ENCODE results near the gene TRIM61.
"Not testable (repeated sequence)": the region's sequence is repeated elsewhere in the genome, so short reads cannot be mapped to it uniquely, and the experiment has no call there.

Gene TRIM61

DNA sequence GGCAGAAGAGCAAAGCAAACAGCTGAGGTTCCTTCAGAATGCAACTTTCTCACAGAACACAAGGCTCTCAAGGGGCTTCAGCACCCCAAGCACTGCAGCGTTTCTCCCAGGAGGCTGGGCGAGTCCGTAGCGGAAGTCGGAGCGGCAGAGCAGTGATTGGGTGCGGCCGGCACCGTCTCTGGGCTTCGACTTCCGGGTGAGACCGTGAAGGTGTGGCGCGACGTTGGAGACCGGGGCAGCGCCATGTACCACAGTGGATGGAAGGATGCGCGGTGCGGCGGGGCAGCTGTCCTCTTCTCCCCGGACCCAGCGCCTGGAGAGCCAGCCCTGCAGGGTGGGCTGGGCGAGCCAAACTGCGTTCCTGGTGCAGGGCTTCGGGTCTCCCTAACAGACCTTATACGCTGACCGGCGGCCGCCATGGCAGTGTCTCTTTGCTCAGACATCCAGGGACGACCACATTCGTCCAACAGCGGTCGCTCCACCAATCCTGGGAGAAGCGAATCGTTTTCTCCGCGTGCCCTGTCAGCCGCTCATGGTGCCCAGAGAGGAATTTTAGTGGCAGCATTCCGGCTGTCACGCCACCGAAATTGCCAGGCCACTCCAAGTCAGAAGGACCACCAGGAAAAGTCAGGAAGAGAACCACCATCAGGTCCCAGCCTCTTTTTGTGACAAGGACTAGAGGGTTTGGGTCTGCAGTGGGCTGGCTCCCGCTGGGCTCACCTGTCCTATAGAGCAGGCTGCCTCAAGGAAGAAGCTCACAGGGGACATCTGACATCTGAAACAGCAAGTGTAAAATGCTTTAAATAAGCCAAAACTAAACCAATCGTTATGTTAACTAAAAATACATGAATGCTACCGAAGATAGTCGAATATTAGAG lies 20.5 kb downstream of the TRIM61 start:
- DNase-seq: no peak

DNA sequence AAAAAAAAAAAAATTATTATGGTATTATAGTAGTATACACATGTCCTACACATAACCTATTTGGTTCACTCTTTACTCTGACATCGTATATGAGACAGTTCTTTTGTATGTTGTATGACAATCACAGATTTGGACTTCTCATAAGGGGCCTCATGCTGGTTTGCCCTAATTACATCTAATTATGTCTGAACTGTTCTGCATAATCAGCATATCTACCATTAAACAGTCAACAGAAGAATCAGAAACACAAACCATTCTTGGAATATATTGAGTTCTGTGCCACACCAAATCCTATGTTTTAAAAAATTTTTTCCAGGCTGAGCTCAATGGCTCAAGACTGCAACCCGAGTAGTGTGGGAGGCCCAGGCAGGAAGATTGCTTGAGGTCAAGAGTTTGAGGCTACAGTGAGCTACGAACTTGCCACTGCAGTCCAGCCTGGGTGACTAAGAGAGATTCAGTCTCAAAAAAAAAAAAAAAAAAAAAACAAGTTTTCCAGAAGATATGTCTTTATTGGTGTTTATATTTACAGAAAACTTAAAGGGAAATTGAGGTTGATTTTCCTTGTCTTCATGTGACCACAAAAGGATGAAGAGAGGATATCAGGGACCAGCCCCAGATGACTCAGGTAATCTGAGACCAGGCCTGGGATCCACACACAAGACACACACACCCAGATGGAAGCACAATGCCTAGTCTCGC lies 22.2 kb downstream of the TRIM61 start:
- no peak for DNase-seq

DNA sequence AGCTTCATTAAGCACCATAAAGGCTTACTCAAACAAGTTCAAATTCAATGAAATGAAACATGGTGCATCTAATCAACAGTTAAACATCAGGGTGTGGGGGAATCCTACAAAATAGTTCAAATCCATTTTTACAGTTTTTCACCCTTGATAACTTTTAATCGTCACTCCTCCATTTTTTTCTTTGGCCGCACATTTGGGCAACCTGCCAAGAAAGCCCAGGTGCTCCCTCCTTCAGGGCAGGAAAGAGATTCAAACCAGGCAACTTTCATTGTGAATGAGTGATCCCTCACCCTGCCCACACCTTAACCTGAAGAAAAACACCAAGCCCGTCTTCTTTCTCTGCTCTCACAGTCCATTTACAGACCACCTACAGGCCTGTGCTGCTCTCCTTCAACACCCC lies 24.9 kb downstream of the TRIM61 start:
- no peak for DNase-seq

DNA sequence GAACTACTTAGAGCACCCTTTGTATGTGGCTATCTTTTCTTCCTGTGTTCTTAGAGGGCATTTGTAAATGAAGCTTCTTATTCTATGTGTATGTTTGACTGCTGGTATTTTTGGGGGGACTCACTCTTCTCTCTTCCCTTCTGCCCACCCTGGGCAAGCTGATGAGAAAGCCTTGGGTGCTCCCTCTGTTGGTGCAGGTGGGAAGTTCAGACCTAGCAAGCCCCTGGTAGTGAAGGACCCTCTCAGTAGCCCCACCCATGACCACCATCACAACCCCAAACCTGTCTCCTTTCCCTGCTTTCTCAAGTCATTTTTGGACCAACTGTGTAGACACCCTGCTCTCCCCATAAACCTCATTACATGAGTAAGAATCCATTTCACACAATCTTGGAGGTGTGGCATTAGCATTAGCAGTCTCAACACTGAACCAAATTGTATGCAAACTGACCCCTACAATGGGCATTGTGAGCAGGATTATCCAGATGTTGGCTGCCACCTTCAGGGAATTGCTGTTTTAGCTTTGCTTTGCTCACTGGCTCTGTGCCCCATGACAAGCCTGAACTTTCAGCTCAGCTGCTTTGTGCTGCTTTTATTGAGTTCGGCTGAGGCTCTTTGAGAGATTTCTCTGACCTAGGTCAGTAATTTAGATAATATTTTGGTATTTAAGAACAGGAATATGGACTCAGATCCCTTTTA lies 27.9 kb downstream of the TRIM61 start:
- DNase-seq: no peak

DNA sequence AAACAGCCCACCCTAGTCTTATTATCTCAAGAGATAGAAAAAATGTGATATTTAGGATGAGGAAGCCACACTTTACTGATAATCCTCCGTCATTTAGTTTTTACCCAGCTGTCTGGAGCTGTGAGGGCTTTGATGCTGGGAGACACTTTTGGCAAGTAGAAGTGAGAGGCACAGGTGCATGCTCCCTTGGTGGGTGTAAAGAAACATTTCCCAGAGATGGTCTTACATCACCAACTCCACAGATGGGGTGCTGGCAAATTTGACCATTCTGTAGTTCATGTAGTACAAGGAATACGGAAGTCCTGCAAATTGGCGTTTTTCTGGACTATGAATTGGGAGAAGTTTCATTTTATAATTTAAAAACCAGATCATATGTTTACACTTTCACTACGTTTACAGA lies 28.5 kb downstream of the TRIM61 start:
- no peak for DNase-seq

DNA sequence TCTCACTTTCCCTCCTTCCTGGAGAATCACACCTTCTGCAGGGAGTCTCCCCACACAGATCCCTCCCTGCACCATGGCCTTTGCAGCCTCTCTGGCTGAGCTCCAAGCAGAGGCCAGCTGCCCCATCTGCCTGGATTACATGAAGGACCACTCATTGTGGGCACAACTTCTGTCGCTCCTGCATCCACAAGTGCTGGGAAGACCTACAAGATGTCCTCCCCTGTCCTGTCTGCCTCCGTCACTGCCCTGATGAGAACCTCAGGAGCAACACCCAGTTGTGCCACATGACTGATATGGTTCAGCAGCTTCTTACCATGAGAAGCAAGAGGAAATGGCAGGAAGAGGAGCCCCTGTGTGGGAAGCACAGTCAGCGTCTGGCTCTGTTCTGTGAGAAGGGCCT lies 29.5 kb downstream of the TRIM61 start:
- DNase-seq: not testable (repeated sequence)

DNA sequence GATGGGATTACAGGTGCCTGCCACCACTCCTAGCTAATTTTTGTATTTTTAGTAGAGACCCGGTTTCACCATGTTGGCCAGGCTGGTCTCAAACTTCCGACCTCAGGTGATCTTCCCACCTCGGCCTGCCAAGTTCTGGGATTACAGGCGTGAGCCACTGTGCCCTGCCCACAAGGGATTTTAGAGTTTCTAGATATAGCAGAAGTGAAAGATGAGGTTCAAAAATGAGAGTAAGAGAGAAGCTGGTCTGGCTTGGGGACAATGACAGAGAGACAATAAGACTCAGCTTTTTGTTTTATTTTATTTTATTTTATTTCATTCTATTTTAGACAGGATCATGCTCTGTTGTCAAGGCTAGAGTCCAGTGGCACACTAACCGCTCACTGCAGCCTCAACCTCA lies 30.6 kb downstream of the TRIM61 start:
- no peak for DNase-seq

DNA sequence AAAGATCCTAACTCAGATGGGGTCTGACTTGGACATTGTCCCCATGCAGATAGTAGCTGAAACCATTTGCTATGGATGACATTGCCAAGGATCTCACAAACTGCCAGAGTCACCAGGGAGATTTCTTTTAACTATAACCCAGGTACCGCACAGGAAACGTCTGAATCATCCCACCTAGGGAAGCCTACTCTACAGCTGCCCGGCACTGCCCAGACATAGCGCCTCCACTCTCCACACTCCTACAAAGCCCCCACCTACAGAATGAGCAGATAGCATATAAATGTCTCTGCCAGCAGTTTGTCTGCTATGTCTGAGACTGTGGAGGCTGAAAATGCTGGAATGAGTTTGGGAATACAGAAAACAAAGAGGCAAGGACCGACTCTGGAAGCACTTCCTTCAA lies 32.3 kb downstream of the TRIM61 start:
- DNase-seq: no peak

DNA sequence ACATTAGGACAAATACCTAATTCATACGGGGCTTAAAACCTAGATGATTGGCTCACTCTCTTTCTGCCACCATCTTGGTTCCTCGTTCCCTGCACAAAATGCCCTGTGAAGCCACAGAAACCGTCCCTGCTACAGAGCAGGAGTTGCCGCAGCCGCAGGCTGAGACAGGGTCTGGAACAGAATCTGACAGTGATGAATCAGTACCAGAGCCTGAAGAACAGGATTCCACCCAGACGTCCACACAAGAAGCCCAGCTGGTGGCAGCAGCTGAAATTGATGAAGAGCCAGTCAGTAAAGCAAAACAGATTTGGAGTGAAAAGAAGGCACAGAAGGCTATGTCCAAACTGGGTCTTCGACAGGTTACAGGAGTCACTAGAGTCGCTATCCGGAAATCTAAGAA lies 34.3 kb downstream of the TRIM61 start:
- no peak for DNase-seq

DNA sequence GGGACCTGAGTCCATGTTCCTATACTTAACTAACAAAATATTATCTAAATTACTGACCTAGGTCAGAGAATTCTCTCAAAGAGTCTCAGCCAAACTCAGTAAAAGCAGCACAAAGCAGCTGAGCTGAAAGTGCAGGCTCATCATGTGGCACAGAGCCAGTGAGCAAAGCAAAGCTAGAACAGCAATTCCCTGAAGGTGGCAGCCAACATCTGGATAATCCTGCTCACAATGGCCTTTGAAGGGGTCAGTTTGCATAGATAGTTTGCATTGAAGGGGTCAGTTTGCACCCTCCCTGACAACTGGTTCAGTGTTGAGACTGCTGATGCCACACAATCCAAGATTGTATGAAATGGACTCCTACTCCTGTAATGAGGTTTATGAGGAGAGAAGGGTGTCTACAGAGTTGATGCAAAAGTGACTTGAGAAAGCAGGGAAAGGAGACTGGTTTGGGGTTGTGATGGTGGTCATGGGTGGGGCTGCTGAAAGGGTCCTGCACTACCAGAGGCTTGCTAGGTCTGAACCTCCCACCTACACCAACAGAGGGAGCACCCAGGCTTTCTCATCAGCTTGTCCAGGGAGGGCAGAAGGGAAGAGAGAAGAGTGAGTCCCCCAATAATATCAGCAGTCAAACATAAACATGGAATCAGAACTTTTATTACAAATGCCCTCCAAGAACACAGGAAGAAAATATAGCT lies 39.7 kb downstream of the TRIM61 start:
- no peak for DNase-seq

DNA sequence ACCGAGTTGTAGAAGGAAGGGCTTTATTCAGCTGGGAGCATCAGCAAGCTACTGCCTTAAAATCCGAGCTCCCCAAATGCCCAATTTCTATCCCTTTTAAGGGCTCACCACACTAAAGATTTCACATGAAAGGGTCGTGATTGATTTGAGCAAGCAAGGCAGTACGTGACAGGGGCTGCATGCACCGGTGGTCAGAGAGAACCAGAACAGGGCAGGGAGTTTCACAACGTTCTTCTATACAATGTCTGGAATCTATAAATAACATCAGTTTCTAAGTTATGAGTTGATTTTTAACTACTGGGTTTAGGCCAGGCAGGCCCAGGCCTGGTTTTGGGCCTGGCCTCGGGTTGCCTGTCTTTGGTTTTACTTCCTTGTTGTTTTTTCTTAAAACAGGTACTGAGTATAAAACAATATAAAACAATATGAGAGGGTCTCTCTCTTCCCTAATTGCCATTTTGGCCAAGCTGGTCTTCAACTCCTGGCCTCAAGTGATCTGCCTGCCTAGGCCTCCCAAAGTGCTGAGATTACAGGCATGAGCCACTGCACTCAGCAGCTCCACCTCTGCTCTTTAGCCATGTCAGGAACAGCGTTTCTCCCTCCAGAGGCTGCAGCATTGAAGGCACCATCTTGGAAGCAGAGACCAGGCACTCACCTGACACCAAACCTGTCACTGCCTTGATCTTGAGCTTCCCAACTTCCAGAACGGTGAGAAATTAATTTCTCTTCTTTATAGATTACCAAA lies 41.4 kb downstream of the TRIM61 start:
- DNase-seq: not testable (repeated sequence)

DNA sequence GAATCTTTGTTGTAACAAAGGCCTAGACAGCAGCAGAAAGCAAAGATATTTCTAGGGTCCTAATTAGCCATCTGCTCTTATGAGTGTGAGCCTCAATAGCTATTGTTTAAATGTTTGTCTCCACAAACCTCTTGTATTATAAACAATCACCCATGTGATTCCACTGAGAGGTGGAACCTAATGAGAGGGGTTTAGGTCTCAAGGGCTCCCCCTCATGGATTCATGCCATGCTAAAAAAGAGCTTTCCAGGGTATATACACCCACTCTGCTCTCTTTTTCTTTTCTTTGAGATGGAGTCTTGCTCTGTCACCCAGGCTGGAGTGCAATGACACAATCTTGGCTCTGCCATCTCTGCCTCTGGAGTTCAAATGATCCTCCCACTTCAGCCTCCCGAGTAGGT lies 42.1 kb downstream of the TRIM61 start:
- DNase-seq: peak in 1 of 2 experiments; percentile 9

DNA sequence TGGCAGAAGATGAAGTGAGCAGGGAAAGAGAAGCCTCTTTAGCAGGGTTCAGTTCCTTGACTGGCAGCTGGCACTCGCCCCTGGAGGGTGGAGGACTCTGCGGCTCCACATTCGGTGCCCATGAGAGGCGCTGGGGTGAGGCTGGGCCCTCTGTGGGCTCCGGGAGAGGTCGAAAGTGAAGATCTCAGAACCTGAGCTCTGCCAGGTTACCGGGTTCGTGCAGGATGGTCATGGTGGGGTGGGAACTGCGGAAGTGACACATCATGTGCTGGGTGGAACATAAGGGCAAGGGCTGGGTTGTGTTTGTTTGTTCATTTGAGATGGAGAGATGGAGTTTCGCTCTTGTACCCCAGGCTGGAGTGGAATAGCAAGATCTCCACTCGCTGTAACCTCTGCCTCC lies 44.2 kb downstream of the TRIM61 start:
- DNase-seq: no peak

DNA sequence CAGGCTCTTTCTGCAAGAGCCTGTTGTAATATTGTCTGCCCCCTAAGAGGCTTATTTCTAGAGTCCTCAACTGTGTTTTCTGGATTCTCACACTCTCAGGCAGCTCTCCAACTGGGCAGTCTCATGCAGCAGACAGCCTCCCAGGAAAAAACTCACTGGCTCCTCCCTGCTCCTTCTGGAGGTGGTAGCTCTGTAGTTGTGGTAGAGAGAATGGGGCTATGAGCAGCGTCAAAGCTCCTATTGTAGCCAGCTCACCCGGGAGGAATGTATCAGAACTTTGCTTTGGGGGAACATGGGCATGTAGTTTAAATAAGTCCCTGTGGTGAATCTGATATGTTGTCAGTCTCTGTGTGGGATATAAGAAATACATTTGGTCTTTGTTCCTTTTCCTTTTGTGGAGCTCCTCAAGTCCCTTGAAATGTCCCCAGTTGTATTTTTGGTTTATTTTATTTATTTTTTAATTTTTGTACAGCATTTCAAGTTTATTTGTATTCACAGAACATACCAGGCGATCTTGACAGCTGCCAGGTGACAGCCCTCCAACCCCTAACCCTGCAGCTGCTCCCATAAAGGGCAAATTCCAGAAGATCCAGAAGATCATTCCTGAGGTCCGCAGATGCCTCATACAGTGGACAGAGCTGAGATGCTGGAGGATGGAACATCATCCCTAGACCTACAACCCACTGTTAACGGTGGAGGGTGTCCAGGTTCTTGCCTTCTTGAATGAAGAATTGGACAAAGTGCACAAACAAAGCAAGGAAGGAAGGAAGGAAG lies 45.7 kb downstream of the TRIM61 start:
- no peak for DNase-seq

DNA sequence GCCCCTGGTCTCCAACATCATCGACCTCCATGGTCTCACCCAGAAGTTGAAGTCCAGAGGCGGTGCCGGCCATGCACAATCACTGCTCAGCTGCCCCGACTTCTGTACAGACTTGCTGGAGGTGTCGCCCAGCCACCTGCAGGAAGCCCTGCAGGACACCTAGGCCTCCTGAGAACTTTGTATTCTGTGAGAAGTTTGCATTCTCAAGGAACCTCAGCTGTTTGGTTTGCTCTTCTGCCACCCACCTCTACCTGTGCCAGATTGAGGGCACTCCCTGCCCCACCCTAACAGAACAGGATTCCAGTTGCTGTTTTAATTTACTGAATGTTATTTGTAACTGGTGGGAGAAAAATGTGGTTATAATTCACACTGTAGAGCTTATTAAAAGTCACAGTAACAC lies 46.8 kb downstream of the TRIM61 start:
- no peak for DNase-seq

DNA sequence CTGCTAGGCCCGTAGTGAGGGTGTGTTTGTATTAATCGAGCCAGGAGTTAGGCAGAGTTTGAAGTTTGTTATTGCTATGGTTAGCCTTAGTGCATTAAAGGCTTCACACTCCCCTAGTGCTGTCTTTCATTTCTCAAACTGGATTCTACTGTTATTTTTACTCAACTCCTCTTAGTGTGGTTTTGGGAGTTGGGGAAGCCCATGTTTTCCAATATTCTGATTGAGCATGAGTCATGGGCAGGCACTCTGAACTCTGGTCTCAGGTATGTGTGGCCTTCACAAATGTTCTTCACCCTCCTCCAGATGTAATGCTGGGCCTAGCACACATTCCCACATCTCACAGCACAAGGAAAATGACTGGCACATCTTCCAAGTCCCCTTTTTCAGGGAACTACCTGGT lies 50.4 kb downstream of the TRIM61 start:
- not testable (repeated sequence) for DNase-seq

DNA sequence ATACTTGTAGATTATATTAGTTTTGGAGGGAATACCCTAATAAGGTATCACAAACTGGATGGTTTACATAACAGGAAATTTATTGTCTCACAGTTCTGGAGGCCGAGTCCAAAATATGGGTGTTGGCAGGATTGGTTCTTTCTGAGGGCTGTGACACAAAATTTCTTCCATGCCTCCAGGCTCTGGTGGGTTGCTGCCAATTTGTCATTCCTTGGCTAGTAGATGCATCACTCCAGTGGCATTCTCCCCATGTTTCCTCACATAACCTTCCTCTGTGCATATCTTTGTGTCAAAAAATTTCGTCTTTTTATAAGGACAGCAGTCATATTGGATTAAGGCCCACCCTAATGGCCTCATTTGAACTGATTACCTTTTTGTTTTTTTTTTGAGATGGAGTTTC lies 51.2 kb downstream of the TRIM61 start:
- no peak for DNase-seq

DNA sequence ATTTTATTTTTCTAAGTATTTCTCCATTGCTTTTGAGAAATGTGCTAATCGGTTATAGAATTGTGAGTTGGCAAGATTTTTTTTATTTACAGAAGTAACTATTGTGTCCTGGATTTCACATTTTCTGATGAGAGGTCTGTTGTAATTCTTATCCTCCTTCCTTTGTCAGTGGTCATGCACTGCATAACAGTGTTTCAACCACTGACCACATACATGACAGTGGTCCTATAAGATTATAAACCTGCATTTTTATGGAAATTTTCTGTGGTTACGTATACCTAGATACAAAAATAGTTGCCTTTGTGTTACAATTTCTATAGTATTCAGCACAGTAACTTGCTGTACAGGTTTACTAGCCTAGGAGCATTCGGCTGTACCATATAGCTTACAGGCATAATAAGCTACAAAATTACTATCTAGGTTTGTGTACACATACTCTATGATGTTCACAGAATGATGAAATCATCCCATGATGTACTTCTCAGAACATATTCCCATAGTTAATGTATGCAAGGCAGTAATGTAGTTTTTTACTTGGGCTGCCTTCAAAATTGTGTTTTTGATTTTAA lies 52.7 kb downstream of the TRIM61 start:
- DNase-seq: no peak

DNA sequence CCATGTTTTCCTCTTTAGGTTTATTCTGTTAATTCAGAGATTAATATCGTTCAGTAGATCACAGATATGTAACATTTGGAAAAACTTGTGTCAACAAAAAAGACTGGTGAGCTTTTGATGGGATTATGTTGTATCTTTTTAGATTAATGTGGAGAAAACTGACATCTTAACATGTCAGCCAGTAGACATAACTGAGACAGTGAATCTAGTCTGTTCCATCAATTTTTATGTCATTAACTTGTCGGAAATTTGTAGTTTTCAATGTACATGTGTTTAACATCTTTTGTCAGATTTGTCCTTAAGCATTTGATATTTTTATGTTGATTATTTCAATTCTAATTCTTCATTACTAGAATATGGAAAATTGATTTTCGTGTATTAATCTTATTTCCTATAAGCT lies 58.5 kb downstream of the TRIM61 start:
- no peak for DNase-seq

Measured in AML-193 (cell line).